ENCODE results near the gene UBTD2. TPM values are rescaled to one million over a fixed set of nuclear protein-coding genes. Genes with fewer than 3 reads are reported as not detected.

Gene UBTD2
- total RNA-seq, 4 donors from 2014 or later: 7.1 to 15.1 (median 9.4) TPM

GRCh38 chr5:172223901-172224873, 59.4 kb downstream of the UBTD2 start:
- H3K4me3 ChIP-seq (ENCODE audit: low read depth, poor library complexity, severe bottlenecking): no peak overlapping the region
- WGBS, 2 donors: 87 to 91% methylated on average over 10 of the region's 10 CpGs
- intact Hi-C loops (cut with DNase I; ENCODE audit: low total_unique reads): no loop called here
- no peak for TF ChIP-seq POLR2A (IDR thresholded peaks at IDR 0.05)
- TF ChIP-seq, protein P1, sequence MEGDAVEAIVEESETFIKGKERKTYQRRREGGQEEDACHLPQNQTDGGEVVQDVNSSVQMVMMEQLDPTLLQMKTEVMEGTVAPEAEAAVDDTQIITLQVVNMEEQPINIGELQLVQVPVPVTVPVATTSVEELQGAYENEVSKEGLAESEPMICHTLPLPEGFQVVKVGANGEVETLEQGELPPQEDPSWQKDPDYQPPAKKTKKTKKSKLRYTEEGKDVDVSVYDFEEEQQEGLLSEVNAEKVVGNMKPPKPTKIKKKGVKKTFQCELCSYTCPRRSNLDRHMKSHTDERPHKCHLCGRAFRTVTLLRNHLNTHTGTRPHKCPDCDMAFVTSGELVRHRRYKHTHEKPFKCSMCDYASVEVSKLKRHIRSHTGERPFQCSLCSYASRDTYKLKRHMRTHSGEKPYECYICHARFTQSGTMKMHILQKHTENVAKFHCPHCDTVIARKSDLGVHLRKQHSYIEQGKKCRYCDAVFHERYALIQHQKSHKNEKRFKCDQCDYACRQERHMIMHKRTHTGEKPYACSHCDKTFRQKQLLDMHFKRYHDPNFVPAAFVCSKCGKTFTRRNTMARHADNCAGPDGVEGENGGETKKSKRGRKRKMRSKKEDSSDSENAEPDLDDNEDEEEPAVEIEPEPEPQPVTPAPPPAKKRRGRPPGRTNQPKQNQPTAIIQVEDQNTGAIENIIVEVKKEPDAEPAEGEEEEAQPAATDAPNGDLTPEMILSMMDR (IDR thresholded peaks at IDR 0.05): no peak
- no peak for DNase-seq (ENCODE audit: low spot score in 2 of 2)

DNA sequence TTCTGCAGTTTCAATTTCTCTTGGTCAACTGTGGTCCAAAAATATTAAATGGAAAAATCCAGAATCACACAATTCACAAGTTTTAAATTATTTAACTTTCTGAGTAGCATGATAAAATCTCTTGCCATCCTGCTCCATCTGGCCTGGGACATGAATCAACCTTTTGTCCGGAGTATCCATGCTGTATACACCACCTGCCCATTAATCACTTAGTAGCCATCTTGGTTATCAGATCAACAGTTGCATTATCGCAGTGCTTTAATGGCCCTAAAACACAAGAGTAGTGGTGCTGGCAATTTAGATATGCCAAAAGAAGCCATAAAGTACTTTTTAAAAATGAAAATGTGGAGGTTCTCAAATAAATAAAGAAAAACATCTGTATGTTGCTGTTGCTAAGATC, 64.3 kb downstream of the UBTD2 start:
- 94 to 97% methylated on average over 2 of the region's 2 CpGs for WGBS, 2 donors
- TF ChIP-seq, protein P1 (IDR thresholded peaks at IDR 0.05): no peak
- TF ChIP-seq POLR2A (IDR thresholded peaks at IDR 0.05): no peak
- intact Hi-C loops (cut with DNase I; ENCODE audit: low total_unique reads): no loop called here
- DNase-seq (ENCODE audit: low spot score in 2 of 2): no peak
- H3K4me3 ChIP-seq (ENCODE audit: low read depth, poor library complexity, severe bottlenecking): no peak overlapping the region

DNA sequence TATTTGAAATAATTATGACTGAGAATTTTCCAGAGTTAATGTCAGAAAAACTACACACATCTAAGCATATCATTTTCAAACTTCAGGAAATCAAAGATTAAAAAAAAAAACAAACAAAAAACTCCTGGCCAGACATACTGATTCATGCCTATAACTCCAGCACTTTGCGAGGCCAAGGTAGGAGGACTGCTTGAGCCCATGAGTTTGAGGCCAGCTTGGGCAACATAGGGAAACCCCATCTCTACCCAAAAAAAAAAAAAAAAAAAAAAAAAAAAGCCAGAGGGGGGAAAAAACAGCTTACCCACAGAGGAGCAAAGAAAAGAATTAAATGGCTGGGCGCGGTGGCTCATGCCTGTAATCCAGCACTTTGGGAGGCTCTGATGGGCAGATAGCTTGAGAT, 67.2 kb downstream of the UBTD2 start:
- DNase-seq (ENCODE audit: low spot score in 2 of 2): no peak
- WGBS, 2 donors: 97 to 98% methylated on average over 3 of the region's 3 CpGs
- no peak overlapping the region for H3K4me3 ChIP-seq (ENCODE audit: low read depth, poor library complexity, severe bottlenecking)
- intact Hi-C loops (cut with DNase I; ENCODE audit: low total_unique reads): no loop called here
- no peak for TF ChIP-seq POLR2A (IDR thresholded peaks at IDR 0.05)
- TF ChIP-seq, protein P1 (IDR thresholded peaks at IDR 0.05): no peak

GRCh38 chr5:172213126-172213525, 70.4 kb downstream of the UBTD2 start:
- DNase-seq (ENCODE audit: low spot score in 2 of 2): no peak
- 96 to 99% methylated on average over 4 of the region's 4 CpGs for WGBS, 2 donors
- intact Hi-C loops (cut with DNase I; ENCODE audit: low total_unique reads): no loop called here
- no peak overlapping the region for H3K4me3 ChIP-seq (ENCODE audit: low read depth, poor library complexity, severe bottlenecking)
- TF ChIP-seq POLR2A (IDR thresholded peaks at IDR 0.05): no peak
- TF ChIP-seq, protein P1 (IDR thresholded peaks at IDR 0.05): no peak

- intact Hi-C loops (cut with DNase I; ENCODE audit: low total_unique reads): no loop called here
- no peak overlapping the region for H3K4me3 ChIP-seq (ENCODE audit: low read depth, poor library complexity, severe bottlenecking)
- 94 to 97% methylated on average over 8 of the region's 8 CpGs for WGBS, 2 donors
- TF ChIP-seq, protein P1 (IDR thresholded peaks at IDR 0.05): no peak
- no peak for TF ChIP-seq POLR2A (IDR thresholded peaks at IDR 0.05)
- no peak for DNase-seq (ENCODE audit: low spot score in 2 of 2)
Measured at GRCh38 chr5:172211676-172212075, 71.9 kb downstream of the UBTD2 start.
